ENCODE measurements around the gene DNAH1. TPM values are rescaled to one million over a fixed set of nuclear protein-coding genes. Genes with fewer than 3 reads are reported as not detected.

Gene DNAH1
- total RNA-seq, 3 donors from 2014 or later, result 9.0 to 25.9 (median 10.9) TPM

GRCh38 chr3:52361898-52362297 lies 45.8 kb downstream of the DNAH1 start:
- peaks cover 3% of the 10 kb centered on the region for H3K36me3 ChIP-seq (ENCODE audit: low read depth)
- DNase-seq (no peak), ATAC-seq (no peak)
- no peak for TF ChIP-seq CTCF (IDR thresholded peaks at IDR 0.05)
- intact Hi-C loops (cut with DNase I, micrococcal nuclease), result no loop called here
- no peak overlapping the region for H3K4me3 ChIP-seq
- no peaks in the 10 kb centered on the region for H3K4me1 ChIP-seq (ENCODE audit: low read depth)
- H3K9me3 ChIP-seq, result no peaks in the 10 kb centered on the region

GRCh38 chr3:52364322-52365035 lies 48.4 kb downstream of the DNAH1 start:
- DNase-seq, result no peak
- intact Hi-C loops (cut with DNase I, micrococcal nuclease), result no loop called here
- no peak overlapping the region for H3K4me3 ChIP-seq
- no peaks in the 10 kb centered on the region for H3K9me3 ChIP-seq
- H3K36me3 ChIP-seq (ENCODE audit: low read depth), result peaks cover 3% of the 10 kb centered on the region
- TF ChIP-seq CTCF (IDR thresholded peaks at IDR 0.05), result no peak
- H3K4me1 ChIP-seq (ENCODE audit: low read depth), result no peaks in the 10 kb centered on the region
- no peak for ATAC-seq

DNA sequence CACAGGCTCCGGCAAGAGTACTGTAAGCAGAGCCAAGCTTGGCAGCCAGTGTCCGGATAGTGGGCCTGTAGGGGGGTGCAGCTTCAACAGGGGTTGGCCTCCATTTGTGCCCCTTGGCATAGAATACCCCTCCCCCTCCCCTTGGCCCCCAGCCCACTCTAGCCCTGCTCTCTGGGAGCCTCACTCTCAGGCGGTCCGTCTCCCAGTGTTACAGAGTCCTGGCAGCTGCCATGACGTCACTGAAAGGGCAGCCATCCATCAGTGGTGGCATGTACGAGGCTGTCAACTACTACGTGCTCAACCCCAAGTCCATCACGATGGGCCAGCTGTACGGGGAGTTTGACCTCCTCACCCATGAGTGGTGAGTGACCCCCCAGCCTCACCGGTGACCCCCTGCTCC lies 50.4 kb downstream of the DNAH1 start:
- no peaks in the 10 kb centered on the region for H3K9me3 ChIP-seq
- H3K4me1 ChIP-seq (ENCODE audit: low read depth), result no peaks in the 10 kb centered on the region
- ATAC-seq, result no peak
- DNase-seq, result no peak
- no peak for TF ChIP-seq CTCF (IDR thresholded peaks at IDR 0.05)
- H3K4me3 ChIP-seq, result no peak overlapping the region
- intact Hi-C loops (cut with DNase I, micrococcal nuclease), result no loop called here
- H3K36me3 ChIP-seq (ENCODE audit: low read depth), result peaks cover 3% of the 10 kb centered on the region

DNA sequence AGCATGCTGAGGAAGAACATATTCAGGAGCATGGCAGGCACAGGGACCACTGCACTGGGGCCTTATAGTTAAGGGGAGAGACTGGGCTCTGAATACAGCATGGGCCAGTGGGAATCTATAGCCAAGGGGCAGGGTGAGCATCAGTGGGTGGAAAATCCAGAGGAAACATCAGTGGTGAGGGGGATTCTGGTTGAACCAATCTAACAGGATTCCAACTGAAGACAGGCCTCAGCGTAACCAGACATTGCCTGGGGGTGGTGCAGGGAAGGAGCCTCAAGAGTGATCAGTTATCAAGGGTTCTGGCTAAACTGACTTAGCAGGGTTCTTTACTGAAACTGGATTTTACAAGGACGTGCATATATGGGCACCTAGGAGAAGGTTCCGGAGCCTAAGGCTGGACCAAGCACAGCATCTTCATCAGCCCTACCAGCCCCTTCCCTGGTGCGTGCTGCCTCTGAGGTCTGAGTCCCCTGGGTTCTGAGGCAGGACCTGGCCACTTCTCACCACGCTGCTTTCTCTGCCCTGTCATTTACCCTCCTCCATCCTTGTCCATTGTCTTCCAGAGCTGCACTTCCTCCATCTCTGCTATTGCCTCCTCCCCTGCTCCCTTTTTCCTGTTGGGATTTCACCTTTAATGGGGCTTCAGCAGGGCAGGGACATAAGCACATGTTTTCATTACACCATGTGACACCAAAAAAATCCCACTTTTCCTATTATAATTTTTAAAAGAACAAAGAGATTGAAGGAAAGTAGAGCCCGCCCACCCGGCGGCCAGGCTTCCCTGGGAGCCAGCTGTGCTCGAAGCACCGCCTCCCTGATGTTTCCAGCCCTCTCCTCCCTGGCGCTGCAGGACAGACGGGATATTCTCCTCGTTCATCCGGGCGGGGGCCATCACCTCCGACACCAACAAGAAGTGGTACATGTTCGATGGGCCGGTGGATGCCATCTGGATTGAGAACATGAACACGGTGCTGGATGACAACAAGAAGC lies 52.1 kb downstream of the DNAH1 start:
- Histone ChIP-seq H3K36me3 (ENCODE audit: low read depth) (no peaks in the 10 kb centered on the region), H3K4me3 (no peak overlapping the region), H3K9me3 (no peaks in the 10 kb centered on the region), H3K4me1 (ENCODE audit: low read depth) (no peaks in the 10 kb centered on the region)
- DNase-seq (no peak), ATAC-seq (no peak)
- TF ChIP-seq CTCF (IDR thresholded peaks at IDR 0.05), result no peak
- intact Hi-C loops (cut with DNase I, micrococcal nuclease), result no loop called here

DNA sequence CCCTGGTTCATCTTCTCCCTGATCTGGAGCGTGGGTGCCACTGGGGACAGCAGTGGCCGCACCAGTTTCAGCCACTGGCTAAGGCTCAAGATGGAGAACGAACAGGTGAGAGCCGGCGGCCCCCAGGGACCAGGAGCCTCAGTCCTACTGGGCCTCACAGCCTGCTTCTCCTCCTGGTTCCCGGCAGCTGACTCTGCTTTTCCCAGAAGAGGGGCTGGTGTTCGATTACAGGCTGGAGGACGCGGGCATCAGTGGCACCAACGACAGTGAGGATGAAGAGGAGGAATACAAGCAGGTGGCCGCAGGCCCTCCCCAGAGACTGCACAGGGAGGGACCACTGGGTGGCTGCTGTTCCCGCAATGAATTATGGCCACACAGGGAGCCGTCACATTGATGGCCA lies 54.4 kb downstream of the DNAH1 start:
- Histone ChIP-seq H3K4me1 (ENCODE audit: low read depth) (no peaks in the 10 kb centered on the region), H3K36me3 (ENCODE audit: low read depth) (no peaks in the 10 kb centered on the region), H3K4me3 (no peak overlapping the region), H3K9me3 (no peaks in the 10 kb centered on the region)
- DNase-seq (no peak), ATAC-seq (no peak)
- no peak for TF ChIP-seq CTCF (IDR thresholded peaks at IDR 0.05)
- intact Hi-C loops (cut with DNase I, micrococcal nuclease), result no loop called here
